ENCODE measurements around the gene COPS7A. TPM values are rescaled to one million over a fixed set of nuclear protein-coding genes. Genes with fewer than 3 reads are reported as not detected.

Gene COPS7A
- total and polyA plus RNA-seq, 2 experiments from 2014 or later = 37.7 to 51.9 TPM

- H3K4me1 ChIP-seq (ENCODE audit: insufficient read depth) = peaks cover 10% of the 10 kb centered on the region
- TF ChIP-seq STAT1 (IDR thresholded peaks at IDR 0.05; ENCODE audit: unreplicated experiment) = no peak
- no peak overlapping the region for H3K4me2 ChIP-seq
- no peak overlapping the region for H3K4me3 ChIP-seq
- H3K36me3 Mint-ChIP-seq (ENCODE audit: low read depth) = peaks cover 6% of the 10 kb centered on the region; the same call in 2 of the 3 replicates
- H3F3A ChIP-seq (replicated peaks; ENCODE audit: low read depth) = peaks cover 10% of the 10 kb centered on the region; the same call in 1 of the 2 replicates
- H2AFZ ChIP-seq = no peak overlapping the region
- no peaks in the 10 kb centered on the region for H3K9me2 ChIP-seq (ENCODE audit: insufficient read depth)
- no peaks in the 10 kb centered on the region for H3K9me3 Mint-ChIP-seq
- H3K79me2 ChIP-seq (replicated peaks; ENCODE audit: insufficient read depth) = peaks cover 9% of the 10 kb centered on the region
- H3K4me1 Mint-ChIP-seq = peaks cover 22% of the 10 kb centered on the region
- DNase-seq (ENCODE audit: low spot score) (peak; percentile 44), ATAC-seq (no peak)
- peak overlapping the region; percentile 50; the same call in 1 of the 2 replicates for H3K27ac Mint-ChIP-seq
- peaks cover 15% of the 10 kb centered on the region for H3K27me3 Mint-ChIP-seq (ENCODE audit: insufficient read depth, low read depth, poor library complexity)
- no peaks in the 10 kb centered on the region for H3K27me3 ChIP-seq (ENCODE audit: insufficient read depth)
- no peaks in the 10 kb centered on the region for H4K20me1 ChIP-seq (replicated peaks; ENCODE audit: insufficient read depth)
- H3K27ac ChIP-seq (ENCODE audit: low read depth) = no peak overlapping the region
- 0 out of 3 replicates have a peak overlapping the region, but pooled peaks have one; percentile 3 for H3K4me3 Mint-ChIP-seq
- H3K36me3 ChIP-seq (ENCODE audit: insufficient read depth) = no peaks in the 10 kb centered on the region
Measured at GRCh38 chr12:6692888-6693287, 31.0 kb upstream of the COPS7A start.

- no peak overlapping the region for H3K4me3 Mint-ChIP-seq
- ATAC-seq (no peak), DNase-seq (ENCODE audit: low spot score) (no peak)
- H3K4me3 ChIP-seq = no peak overlapping the region
- H2AFZ ChIP-seq = no peak overlapping the region
- H3K9me3 Mint-ChIP-seq = no peaks in the 10 kb centered on the region
- H3K79me2 ChIP-seq (replicated peaks; ENCODE audit: insufficient read depth) = no peaks in the 10 kb centered on the region; the same call in 1 of the 2 replicates
- peaks cover 15% of the 10 kb centered on the region for H3K4me1 ChIP-seq (ENCODE audit: insufficient read depth)
- no peaks in the 10 kb centered on the region for H3K36me3 ChIP-seq (ENCODE audit: insufficient read depth)
- peaks cover 3% of the 10 kb centered on the region; the same call in 1 of the 2 replicates for H3F3A ChIP-seq (replicated peaks; ENCODE audit: low read depth)
- H3K27me3 ChIP-seq (ENCODE audit: insufficient read depth) = peaks cover 3% of the 10 kb centered on the region; the same call in 1 of the 2 replicates
- no peak overlapping the region; the same call in 1 of the 2 replicates for H3K27ac Mint-ChIP-seq
- H4K20me1 ChIP-seq (replicated peaks; ENCODE audit: insufficient read depth) = no peaks in the 10 kb centered on the region
- peaks cover 11% of the 10 kb centered on the region for H3K27me3 Mint-ChIP-seq (ENCODE audit: insufficient read depth, low read depth, poor library complexity)
- no peaks in the 10 kb centered on the region for H3K9me2 ChIP-seq (ENCODE audit: insufficient read depth)
- peaks cover 27% of the 10 kb centered on the region for H3K4me1 Mint-ChIP-seq
- peaks cover 6% of the 10 kb centered on the region; the same call in 2 of the 3 replicates for H3K36me3 Mint-ChIP-seq (ENCODE audit: low read depth)
- no peak overlapping the region for H3K4me2 ChIP-seq
- H3K27ac ChIP-seq (ENCODE audit: low read depth) = no peak overlapping the region
- TF ChIP-seq POLR2AphosphoS5 (IDR thresholded peaks at IDR 0.05; ENCODE audit: low read depth) (no peak), EZH2phosphoT487 (IDR thresholded peaks at IDR 0.05; ENCODE audit: unreplicated experiment) (no peak), ZNF331 (CRISPR knock-in tag; IDR thresholded peaks at IDR 0.05; ENCODE audit: low read depth) (no peak), STAT1 (IDR thresholded peaks at IDR 0.05; ENCODE audit: unreplicated experiment) (no peak), EZH2 (IDR thresholded peaks at IDR 0.05; ENCODE audit: low read depth, unreplicated experiment) (no peak), CREB1 (CRISPR knock-in tag; IDR thresholded peaks at IDR 0.05; ENCODE audit: low read depth) (no peak), ZNF462 (CRISPR knock-in tag; IDR thresholded peaks at IDR 0.05) (no peak), JUNB (IDR thresholded peaks at IDR 0.05; ENCODE audit: unreplicated experiment) (no peak)
- TF ChIP-seq, protein P1, sequence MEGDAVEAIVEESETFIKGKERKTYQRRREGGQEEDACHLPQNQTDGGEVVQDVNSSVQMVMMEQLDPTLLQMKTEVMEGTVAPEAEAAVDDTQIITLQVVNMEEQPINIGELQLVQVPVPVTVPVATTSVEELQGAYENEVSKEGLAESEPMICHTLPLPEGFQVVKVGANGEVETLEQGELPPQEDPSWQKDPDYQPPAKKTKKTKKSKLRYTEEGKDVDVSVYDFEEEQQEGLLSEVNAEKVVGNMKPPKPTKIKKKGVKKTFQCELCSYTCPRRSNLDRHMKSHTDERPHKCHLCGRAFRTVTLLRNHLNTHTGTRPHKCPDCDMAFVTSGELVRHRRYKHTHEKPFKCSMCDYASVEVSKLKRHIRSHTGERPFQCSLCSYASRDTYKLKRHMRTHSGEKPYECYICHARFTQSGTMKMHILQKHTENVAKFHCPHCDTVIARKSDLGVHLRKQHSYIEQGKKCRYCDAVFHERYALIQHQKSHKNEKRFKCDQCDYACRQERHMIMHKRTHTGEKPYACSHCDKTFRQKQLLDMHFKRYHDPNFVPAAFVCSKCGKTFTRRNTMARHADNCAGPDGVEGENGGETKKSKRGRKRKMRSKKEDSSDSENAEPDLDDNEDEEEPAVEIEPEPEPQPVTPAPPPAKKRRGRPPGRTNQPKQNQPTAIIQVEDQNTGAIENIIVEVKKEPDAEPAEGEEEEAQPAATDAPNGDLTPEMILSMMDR (conservative IDR thresholded peaks at IDR 0.05; ENCODE audit: low read depth in 2 of 2) = no peak
- TF ChIP-seq, protein P2, sequence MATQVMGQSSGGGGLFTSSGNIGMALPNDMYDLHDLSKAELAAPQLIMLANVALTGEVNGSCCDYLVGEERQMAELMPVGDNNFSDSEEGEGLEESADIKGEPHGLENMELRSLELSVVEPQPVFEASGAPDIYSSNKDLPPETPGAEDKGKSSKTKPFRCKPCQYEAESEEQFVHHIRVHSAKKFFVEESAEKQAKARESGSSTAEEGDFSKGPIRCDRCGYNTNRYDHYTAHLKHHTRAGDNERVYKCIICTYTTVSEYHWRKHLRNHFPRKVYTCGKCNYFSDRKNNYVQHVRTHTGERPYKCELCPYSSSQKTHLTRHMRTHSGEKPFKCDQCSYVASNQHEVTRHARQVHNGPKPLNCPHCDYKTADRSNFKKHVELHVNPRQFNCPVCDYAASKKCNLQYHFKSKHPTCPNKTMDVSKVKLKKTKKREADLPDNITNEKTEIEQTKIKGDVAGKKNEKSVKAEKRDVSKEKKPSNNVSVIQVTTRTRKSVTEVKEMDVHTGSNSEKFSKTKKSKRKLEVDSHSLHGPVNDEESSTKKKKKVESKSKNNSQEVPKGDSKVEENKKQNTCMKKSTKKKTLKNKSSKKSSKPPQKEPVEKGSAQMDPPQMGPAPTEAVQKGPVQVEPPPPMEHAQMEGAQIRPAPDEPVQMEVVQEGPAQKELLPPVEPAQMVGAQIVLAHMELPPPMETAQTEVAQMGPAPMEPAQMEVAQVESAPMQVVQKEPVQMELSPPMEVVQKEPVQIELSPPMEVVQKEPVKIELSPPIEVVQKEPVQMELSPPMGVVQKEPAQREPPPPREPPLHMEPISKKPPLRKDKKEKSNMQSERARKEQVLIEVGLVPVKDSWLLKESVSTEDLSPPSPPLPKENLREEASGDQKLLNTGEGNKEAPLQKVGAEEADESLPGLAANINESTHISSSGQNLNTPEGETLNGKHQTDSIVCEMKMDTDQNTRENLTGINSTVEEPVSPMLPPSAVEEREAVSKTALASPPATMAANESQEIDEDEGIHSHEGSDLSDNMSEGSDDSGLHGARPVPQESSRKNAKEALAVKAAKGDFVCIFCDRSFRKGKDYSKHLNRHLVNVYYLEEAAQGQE (IDR thresholded peaks at IDR 0.05; ENCODE audit: unreplicated experiment) = no peak
Measured at GRCh38 chr12:6693832-6694355, 30.0 kb upstream of the COPS7A start.
